Activated CD4-positive, alpha-beta T cell treated with anti-CD3 and anti-CD28 coated beads, Interleukin-2, amount 50 U/mL, for 16 hours (primary cell): ENCODE measurements around the gene NFE2L2.

Experiments
- DNase-seq: peaks from one replicate; pipeline ENCODE4 v3.0.0-alpha.2; 2020

NFE2L2 gene

GRCh38 chr2:177264693-177265587 lies at the start of gene NFE2L2:
Gene NFE2L2, minus strand, starts transcription at chr2:177264727. Its CDS starts 151 bp downstream, at chr2:177264576.
- DNase-seq, result peak; percentile 90

GRCh38 chr2:177314194-177314593 lies 49.7 kb upstream of the NFE2L2 start:
- no peak for DNase-seq

GRCh38 chr2:177313162-177313781 lies 48.7 kb upstream of the NFE2L2 start:
- no peak for DNase-seq

GRCh38 chr2:177312562-177312961 lies 48.0 kb upstream of the NFE2L2 start:
- no peak for DNase-seq

- peak; percentile 23 for DNase-seq
These were observed 45.3 kb upstream of the NFE2L2 start for GRCh38 chr2:177309672-177310309.

- no peak for DNase-seq
These were observed 42.0 kb upstream of the NFE2L2 start for GRCh38 chr2:177306550-177306949.

GRCh38 chr2:177303939-177304338 lies 39.4 kb upstream of the NFE2L2 start:
- no peak for DNase-seq

- no peak for DNase-seq
These were observed 38.0 kb upstream of the NFE2L2 start for GRCh38 chr2:177302552-177302951.

- DNase-seq, result no peak
These were observed 33.7 kb upstream of the NFE2L2 start for GRCh38 chr2:177298191-177298590.

- peak; percentile 30 for DNase-seq
These were observed 31.5 kb upstream of the NFE2L2 start for GRCh38 chr2:177296040-177296439.

GRCh38 chr2:177295484-177295883 lies 31.0 kb upstream of the NFE2L2 start:
- no peak for DNase-seq

GRCh38 chr2:177291701-177292100 lies 27.2 kb upstream of the NFE2L2 start:
- peak; percentile 70 for DNase-seq

GRCh38 chr2:177289824-177290628 lies 25.5 kb upstream of the NFE2L2 start:
- DNase-seq, result peak; percentile 64

- DNase-seq, result no peak
These were observed 23.3 kb upstream of the NFE2L2 start for GRCh38 chr2:177287814-177288213.

- no peak for DNase-seq
These were observed 21.6 kb upstream of the NFE2L2 start for GRCh38 chr2:177285892-177286715.

GRCh38 chr2:177284531-177284930 lies 20.0 kb upstream of the NFE2L2 start:
- DNase-seq, result no peak

GRCh38 chr2:177283906-177284305 lies 19.4 kb upstream of the NFE2L2 start:
- no peak for DNase-seq

GRCh38 chr2:177282787-177283572 lies 18.5 kb upstream of the NFE2L2 start:
- no peak for DNase-seq

GRCh38 chr2:177282181-177282641 lies 17.7 kb upstream of the NFE2L2 start:
- DNase-seq, result no peak

GRCh38 chr2:177281400-177282180 lies 17.1 kb upstream of the NFE2L2 start:
- no peak for DNase-seq
